Stimulated activated CD8-positive, alpha-beta memory T cell treated with anti-CD3 and anti-CD28 coated beads, Interleukin-12 subunit alpha, Interleukin-12 subunit beta, amount 100 ng/mL, for 24 hours (primary cell): Measurements from ENCODE around the gene VCAN.

Experiments used
- DNase-seq: peaks from one replicate; pipeline ENCODE4 v3.0.0-alpha.2; 2020; ENCODE audit errors: extremely low read depth

VCAN gene

DNA sequence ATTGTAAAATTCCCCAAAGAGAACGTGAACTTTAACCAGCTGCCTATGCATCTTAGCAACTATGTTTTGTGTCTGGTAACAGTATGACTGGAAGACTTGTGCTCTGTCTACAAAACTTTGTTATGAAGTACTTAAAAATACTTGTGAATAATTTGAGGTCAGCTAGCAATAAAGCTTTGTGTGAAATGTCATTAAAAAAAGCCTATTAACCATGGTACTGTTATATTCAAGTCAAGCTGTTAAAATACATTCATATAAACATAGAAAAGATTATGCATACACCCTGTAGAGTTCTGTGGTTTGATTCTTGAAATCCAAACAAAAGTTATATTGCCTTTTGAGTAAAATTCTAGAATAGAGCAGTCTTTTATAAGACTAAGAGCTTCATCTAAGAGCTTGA lies 60.1 kb downstream of the VCAN start:
- no peak for DNase-seq

DNA sequence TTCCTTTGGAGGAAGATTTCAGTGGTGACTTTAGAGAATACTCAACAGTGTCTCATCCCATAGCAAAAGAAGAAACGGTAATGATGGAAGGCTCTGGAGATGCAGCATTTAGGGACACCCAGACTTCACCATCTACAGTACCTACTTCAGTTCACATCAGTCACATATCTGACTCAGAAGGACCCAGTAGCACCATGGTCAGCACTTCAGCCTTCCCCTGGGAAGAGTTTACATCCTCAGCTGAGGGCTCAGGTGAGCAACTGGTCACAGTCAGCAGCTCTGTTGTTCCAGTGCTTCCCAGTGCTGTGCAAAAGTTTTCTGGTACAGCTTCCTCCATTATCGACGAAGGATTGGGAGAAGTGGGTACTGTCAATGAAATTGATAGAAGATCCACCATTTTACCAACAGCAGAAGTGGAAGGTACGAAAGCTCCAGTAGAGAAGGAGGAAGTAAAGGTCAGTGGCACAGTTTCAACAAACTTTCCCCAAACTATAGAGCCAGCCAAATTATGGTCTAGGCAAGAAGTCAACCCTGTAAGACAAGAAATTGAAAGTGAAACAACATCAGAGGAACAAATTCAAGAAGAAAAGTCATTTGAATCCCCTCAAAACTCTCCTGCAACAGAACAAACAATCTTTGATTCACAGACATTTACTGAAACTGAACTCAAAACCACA lies 67.4 kb downstream of the VCAN start:
- no peak for DNase-seq

DNA sequence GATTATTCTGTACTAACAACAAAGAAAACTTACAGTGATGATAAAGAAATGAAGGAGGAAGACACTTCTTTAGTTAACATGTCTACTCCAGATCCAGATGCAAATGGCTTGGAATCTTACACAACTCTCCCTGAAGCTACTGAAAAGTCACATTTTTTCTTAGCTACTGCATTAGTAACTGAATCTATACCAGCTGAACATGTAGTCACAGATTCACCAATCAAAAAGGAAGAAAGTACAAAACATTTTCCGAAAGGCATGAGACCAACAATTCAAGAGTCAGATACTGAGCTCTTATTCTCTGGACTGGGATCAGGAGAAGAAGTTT lies 67.9 kb downstream of the VCAN start:
- DNase-seq, result no peak

DNA sequence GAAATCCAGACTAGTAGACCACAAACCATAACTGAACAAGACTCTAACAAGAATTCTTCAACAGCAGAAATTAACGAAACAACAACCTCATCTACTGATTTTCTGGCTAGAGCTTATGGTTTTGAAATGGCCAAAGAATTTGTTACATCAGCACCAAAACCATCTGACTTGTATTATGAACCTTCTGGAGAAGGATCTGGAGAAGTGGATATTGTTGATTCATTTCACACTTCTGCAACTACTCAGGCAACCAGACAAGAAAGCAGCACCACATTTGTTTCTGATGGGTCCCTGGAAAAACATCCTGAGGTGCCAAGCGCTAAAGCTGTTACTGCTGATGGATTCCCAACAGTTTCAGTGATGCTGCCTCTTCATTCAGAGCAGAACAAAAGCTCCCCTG lies 68.6 kb downstream of the VCAN start:
- DNase-seq, result no peak

DNA sequence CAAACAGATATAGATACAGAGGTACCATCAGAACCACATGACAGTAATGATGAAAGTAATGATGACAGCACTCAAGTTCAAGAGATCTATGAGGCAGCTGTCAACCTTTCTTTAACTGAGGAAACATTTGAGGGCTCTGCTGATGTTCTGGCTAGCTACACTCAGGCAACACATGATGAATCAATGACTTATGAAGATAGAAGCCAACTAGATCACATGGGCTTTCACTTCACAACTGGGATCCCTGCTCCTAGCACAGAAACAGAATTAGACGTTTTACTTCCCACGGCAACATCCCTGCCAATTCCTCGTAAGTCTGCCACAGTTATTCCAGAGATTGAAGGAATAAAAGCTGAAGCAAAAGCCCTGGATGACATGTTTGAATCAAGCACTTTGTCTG lies 69.2 kb downstream of the VCAN start:
- no peak for DNase-seq

DNA sequence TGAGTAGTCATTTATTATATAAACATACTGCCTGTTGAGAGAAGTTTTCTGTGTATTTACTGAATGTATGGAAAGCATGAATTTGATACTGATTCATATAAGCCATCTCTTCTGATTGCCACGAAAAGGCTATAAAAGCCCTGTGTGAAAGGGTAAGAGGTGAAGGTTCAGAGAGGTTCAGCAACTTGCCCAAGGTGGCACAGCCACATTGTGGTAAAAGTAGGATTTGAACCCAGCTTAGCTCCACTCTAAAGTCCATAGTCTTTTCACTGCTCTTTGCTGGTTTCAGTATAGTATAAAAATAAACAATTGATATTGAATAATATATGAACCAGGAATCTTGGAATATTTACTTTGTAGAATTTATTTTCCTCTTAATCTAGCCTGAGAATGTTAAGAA lies 71.3 kb downstream of the VCAN start:
- DNase-seq, result no peak

DNA sequence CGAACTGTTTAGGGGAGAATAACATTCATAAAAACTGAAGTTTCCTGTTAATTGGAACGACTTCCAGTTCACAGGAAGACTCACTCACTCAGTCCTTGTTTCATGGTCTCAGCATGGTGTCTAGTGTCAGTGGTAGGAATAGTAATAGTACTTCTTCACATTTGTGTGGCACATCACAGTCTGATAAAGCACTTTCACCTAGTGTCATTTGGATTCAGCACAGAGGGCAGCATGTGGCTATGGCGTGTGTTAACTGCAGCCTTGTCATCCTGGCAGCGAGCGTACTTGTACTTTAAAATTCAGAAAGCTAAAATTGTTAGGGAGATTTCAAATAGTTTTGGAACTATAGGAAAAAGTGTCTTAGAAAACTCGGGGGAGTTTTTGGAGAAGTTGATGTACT lies 72.4 kb downstream of the VCAN start:
- no peak for DNase-seq

DNA sequence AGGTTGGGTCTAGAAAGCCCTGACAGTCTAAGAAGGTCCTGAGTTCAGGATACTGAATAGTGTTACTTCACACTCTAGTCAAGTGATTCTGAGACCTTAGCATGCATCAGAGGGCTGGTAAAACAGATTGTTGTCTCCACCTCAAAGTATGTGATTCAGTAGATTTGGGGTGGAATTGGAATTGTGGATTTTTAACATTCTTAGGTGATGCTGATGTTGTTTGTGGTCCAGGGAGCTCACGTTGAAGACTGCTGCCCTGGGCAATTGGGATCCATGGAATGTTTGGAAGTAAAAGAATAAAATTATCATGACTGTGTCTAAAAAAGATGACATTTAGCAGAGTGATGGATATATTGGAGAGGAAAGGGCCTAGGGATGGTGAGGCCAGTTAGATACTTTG lies 75.6 kb downstream of the VCAN start:
- DNase-seq, result no peak

DNA sequence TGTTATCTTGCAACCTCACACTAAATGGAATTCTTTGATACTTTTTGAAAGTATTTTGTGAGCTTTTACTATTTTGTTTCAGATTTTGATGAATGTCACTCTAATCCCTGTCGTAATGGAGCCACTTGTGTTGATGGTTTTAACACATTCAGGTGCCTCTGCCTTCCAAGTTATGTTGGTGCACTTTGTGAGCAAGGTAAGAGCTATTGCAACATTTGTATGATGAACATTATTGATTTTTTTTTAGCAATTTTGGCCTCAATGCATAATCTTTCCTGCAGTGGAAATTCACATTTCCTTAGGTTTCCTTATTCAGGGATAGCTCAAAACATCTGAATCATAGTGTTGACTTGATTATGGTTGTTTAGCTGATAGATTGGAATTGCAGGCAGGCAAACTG lies 76.3 kb downstream of the VCAN start:
- no peak for DNase-seq

DNA sequence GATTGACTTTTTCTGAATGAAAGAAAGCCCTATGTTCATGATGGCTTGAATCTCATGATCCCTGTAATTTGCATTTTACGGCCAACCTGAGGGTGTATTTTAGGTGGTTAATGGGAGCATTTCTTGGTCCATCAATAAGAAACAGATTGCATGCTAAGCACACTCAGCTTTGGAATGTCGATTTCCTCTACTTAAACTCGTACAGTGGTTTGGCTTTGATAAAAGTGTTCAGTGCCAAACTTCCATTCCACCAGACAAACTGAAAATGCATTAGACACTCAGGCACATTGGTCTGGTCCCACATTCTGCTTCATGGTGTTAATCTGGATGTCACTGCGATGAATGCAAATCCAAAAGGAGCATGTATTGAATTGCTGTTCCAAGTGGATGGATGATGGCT lies 77.0 kb downstream of the VCAN start:
- no peak for DNase-seq

DNA sequence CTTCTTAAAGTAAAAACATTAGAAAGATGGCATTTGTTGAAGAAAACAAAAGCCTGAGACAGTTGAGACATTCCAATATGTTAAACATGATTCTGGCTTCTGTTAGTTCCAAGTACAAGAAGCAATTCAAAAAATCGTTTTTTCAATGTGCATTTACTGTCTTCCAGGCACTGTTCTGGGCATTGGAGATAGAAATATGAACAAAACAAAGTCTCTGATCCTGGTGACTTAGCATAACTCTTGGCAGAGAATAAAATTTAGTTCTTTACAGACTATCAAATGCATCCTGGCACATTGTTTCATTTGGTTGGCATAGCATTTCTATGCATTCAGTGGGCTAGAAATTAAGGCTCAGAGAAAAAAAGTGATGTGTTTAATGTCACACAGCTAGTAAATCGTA lies 77.5 kb downstream of the VCAN start:
- DNase-seq, result no peak

DNA sequence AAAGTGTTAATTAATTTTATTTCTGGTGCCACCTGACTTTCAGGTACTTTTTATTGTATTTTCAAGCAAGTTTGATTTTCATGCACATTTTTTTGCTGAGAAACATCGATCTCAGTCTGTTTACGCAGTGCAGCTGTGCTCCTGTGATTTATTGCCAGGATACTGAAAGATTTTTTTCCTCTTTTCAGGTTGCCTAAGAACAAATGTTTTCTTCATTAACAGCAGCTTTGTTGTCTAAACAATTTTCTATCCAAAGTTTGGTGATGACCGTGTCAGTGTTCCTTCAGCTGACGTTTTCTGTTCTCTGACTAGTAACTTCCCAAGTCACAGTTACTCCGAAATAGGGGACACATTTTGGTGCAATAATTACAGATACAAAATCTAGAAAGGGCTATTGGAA lies 78.1 kb downstream of the VCAN start:
- no peak for DNase-seq

DNA sequence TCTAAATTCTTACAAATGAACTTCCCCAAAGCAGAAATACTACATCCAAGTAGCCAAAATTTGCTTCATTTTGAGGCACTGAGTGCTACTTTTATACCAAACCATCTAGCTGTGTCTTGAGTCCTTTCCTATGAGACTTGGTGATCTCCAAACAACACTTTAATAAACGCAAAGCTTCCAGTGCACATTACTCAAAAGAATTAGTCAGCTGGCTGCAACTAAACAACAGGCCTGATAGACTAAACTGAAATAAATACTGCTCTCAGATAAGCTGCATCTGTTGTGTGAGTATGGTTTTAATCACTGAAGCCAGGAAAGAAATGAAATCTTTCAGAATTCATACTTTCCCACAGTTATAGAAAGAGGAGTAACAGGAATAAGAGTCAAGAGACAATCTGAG lies 80.3 kb downstream of the VCAN start:
- DNase-seq, result no peak

DNA sequence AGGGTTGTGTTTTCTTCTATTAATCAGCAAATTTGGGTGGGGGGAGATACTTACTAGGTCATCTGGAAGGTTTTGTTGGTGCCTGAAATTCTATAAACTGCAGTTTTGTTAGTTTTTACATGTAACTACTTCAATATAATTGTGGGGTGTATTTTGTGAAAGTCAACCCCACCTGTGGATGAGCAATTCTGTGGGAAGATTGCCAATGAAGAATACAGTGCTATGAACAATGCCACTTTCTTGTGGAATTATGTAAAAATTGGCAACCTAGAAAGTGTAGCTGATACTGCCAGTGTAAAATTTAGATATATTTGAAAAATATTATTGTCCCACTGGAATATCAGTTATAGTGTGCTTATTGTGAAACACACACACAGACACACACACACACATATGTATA lies 80.7 kb downstream of the VCAN start:
- DNase-seq, result no peak

DNA sequence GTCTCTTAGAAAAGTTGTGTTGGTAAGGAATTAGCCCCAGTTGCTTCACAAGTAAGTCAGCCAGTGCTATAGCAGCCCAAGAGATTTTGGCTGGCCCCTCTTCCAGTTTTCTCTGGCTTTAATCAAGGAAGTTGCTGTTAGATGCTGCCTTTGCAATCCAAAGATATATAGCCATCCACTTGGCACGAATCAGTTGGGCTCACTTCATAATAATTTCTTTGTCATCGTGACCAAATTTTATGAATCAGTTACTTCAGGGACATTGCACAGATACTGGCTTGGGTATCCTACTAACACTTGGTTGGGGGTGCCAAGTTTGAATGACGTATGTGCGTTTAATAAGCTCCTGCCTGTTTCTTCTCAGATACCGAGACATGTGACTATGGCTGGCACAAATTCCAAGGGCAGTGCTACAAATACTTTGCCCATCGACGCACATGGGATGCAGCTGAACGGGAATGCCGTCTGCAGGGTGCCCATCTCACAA lies 81.5 kb downstream of the VCAN start:
- no peak for DNase-seq

DNA sequence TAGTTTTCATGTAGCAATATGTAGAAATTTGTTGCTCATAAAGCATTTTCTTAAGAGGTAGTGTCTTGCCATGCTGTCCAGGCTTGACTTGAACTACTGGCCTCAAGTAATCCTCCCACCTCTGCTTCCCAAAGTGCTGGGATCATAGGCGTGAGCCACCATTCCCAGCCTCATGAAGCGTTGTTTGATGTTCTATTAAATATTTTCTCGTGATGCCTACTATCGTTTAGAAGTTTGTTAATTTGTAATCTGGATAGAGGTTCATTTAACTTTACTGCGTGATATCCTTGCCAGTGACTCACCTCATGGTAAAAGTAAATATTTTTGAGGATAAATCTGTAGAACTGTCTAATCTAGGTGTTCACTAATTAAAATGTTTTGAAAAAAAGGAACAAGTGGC lies 82.6 kb downstream of the VCAN start:
- DNase-seq, result no peak

DNA sequence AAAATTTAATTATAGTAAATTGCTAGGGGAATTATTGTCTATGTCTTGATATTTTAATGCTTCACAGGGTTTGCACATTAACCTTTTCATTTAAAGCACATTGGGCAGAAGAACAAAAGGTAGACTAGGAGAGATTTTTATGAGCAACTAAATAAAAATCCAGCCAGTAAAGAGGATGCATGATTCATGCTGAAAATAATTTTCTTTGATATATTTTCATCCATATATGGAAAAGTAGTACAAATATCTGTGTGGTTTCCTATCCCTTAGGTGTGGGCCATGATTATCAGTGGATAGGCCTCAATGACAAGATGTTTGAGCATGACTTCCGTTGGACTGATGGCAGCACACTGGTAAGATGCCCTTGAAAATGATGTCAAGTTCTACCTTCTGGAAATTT lies 83.1 kb downstream of the VCAN start:
- DNase-seq, result no peak

DNA sequence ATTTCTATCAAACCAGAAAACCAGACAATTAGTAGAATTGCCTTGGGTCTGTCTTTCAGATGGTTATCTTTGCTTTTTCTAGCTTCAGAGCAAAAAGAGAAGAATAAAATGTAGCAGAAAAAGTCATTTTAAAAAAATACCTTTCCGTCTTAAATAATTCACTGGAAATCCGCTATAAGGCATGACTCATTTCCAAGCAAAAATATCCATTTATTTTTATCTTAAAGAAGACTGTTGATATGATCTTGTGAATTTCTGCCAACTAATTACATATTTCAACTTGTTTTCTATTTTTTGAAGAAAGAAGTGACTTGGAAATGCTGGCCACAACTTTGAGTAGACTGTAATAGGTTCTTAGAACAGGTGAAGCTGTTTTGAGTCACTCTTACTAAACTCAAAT lies 83.7 kb downstream of the VCAN start:
- no peak for DNase-seq

DNA sequence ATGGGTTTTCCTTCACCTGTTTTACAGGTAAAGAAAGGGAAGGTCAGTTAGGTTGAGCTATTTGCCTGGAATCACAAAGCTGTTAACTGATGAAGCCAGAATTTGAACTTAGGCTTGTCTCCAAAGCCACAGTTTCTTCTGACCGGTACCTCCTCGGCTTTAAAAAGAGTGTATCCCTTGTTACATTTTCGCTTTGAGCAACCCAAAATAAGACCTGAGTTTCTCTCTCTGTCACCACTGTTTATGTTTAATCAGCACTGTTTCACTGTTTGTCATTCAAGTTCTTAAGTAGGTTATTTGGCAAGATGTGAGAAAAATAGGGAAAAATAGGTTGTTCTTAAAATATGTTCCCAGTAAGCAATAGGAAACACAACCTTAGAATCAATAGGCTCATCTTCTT lies 84.6 kb downstream of the VCAN start:
- DNase-seq, result no peak

DNA sequence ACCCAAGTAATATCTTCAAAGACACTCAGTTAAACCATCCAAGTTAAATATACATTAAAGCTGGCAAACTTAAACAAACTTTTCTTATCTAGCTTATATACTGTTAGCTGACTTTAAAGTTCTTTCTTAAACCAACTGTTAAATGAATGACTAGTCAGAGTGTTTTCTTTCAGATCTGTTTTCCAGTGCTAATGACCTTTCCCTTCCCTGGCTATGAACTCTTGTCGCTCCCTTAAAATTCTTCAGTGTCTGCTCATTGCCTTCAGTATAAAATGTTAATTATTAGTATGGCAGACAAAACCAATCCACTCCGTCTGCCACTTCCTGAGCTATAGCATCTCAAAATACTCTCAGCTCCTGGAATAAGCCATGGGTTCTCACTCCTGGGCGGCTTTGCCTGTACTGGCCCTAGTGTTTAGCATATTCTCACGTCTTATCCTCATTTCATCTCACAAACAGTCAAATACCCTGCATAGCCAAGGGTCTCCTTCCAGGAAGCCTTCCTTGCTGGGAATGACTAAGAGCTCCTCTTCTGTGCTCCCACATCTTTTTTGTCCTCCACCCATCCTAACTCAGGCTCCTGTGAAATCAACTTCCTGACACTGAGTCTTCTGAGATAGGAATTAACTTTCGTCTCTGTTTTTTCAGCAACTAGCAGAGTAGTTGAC lies 87.7 kb downstream of the VCAN start:
- no peak for DNase-seq

DNA sequence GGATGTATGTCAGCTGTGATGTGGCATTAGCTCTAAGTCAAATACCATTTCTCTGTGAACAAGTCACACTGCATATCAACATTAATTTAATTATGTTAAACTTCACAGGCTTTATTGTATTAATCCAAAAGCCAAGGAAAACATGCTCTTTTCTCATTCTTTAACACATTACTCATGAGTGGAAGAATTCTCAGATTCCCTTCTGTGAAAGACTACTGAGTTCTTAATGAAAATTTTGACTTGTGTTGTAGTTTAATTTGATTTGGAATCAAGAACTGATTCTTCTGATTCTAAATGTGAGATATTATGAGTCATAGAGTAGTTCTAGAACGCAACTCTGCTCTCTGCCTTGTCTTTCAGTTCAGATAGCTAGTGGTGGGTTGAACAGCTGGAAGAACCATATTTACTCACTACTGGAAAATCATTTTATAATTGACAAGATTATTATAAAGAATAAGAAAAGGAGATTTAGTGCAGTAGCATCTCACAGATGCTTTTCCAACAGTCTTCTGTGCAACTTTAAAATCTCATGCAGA lies 90.6 kb downstream of the VCAN start:
- DNase-seq, result no peak

DNA sequence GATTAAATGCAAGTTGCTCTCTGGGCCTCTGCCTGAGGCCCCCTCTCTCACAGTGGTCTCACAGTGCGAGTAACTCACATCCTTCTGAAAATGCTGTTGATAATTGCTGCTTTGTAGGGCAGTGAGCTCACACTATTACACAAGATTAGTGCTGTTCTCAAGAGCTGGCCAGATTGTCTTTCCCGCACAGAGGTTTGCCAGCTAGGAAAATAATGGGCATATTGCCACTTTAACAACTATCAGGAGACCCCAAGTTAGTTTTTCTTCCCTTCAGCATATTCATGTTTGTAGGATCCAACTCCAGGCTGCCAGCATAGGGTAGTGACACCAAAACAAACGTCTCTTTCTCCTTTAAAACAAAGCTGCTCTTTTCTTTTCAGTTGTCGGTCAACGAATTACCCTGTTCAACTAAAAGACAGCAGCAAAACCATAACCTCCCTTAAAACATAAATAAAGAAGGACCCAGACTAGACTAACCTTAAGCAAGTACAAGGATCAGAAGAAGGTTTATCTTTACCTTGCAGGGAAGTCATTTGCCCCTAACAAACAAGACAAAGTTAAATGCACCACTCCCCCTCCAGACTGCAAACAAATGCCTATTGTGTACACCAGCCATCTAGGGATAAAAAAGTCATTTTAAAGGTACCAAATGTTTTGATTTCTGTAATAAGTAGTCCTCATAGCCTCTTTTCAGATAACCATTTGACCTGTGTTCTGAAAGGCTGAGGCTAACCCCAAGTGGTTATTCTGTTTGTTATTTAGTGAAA lies 91.4 kb downstream of the VCAN start:
- DNase-seq, result no peak

DNA sequence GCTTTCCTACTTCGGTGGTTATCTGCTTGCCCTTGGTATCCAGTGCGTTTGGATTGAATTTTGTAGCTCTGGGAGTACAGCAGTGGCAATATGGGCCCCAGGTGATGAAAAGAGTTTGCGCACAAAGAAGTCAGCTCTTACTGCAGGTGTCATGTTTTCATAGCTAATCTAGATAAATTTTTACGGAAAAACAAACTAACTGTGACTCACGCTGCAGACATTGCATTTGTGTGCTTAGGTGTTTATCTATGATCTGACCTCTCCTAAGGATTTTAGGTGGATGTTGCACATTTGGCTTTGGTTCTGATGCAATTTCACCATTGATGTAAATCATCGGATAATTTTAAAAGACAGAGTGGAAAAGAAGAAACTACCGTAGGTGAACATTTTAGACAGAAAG lies 92.1 kb downstream of the VCAN start:
- DNase-seq, result no peak
